ENCODE data around the gene PLPPR5. TPM values are rescaled to one million over a fixed set of nuclear protein-coding genes. Genes with fewer than 3 reads are reported as not detected.

The PLPPR5 gene
- total and polyA plus RNA-seq, 9 of the 15 experiments (the other 6 are each of a cell fraction or from before 2014, with no cell fraction given), result not detected

DNA sequence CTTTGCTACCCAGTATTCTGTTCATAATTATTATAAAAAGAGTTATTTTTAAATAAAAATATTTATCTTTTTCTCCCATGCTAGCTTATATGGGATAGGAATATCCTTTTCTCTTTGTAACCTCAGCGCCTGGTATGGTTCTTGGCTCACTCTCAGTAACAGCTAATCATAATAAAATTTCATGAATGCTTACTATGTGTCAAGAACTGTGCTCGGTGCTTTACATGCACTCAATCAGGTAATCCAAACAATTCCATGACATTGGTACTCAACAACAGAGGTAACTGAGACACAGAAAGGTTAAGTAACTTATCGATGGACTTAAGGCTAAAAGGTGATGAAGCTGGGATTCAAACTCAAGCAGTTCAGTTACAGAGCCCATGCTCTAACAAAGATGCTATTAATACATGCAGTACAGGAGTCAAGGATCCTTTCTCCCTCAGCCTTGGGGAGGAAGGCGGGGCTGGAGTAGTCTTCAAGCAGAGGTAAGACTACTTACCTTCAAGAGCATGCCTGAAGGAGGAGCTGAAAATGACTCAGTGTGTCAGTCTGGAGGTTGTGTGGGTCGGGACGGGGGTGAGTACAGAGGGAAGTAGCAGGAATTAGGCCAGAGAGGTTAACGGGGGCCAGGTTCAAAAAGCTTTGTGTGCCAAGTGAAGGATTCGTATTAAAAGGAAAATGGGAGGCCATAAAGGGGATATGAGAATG, 73.4 kb downstream of the PLPPR5 start:
- Histone ChIP-seq H3K27me3 (ENCODE audit: control insufficient read depth in 2 of 2, insufficient read depth in 2 of 2, low read length in 2 of 2) (no peaks in the 10 kb centered on the region), H3K4me1 (replicated peaks in 1 of 2; ENCODE audit: control insufficient read depth in 2 of 2, insufficient read depth in 2 of 2, low read length in 2 of 2) (no peaks in the 10 kb centered on the region), H3K9me1 (ENCODE audit: control insufficient read depth, insufficient read depth, low read length) (no peaks in the 10 kb centered on the region), H4K20me1 (replicated peaks; ENCODE audit: control insufficient read depth, insufficient read depth, low read length) (no peaks in the 10 kb centered on the region), H2AFZ (ENCODE audit: low read depth, low read length) (no peak overlapping the region), H3K9me3 (replicated peaks; ENCODE audit: control insufficient read depth, insufficient read depth, low read depth, low read length) (no peaks in the 10 kb centered on the region; the same call in 1 of the 2 replicates), H3K9ac (ENCODE audit: insufficient read depth in 1 of 2, low read depth in 2 of 2, low read length in 2 of 2) (no peak overlapping the region), H3K27ac (ENCODE audit: extremely low read depth, low read depth, low read length) (no peak overlapping the region), H3K4me3 (no peak overlapping the region), H3K79me2 (ENCODE audit: control insufficient read depth, insufficient read depth, low read length) (no peaks in the 10 kb centered on the region), H3K4me2 (ENCODE audit: insufficient read depth, low read length) (no peak overlapping the region), H3K36me3 (ENCODE audit: control insufficient read depth, insufficient read depth, low read length) (no peaks in the 10 kb centered on the region)
- FAIRE-seq (no peak), DNase-seq (ENCODE audit: extremely low read depth in 1 of 4, low spot score in 3 of 4) (no peak), ATAC-seq (no peak)
- intact Hi-C loops (cut with micrococcal nuclease) (no loop called here), in situ Hi-C loops (cut with MboI) (no loop called here)
- 0% methylated on average over 7 of the region's 8 CpGs for WGBS (ENCODE audit: insufficient coverage, low coverage, missing lambda C conversion rate)
- ChIA-PET POLR2A (no interaction called here), CTCF (ENCODE audit: low intra/inter-chr PET ratio) (no interaction called here)
- TF ChIP-seq ZNF76 (CRISPR knock-in tag; IDR thresholded peaks at IDR 0.05; ENCODE audit: borderline replicate concordance) (no peak), ZFX (CRISPR knock-in tag; IDR thresholded peaks at IDR 0.05) (no peak), ELF4 (CRISPR knock-in tag; IDR thresholded peaks at IDR 0.05) (no peak), XRCC4 (IDR thresholded peaks at IDR 0.05; ENCODE audit: extremely low read depth, insufficient read depth, insufficient read length) (no peak)
- TF ChIP-seq, protein P1, sequence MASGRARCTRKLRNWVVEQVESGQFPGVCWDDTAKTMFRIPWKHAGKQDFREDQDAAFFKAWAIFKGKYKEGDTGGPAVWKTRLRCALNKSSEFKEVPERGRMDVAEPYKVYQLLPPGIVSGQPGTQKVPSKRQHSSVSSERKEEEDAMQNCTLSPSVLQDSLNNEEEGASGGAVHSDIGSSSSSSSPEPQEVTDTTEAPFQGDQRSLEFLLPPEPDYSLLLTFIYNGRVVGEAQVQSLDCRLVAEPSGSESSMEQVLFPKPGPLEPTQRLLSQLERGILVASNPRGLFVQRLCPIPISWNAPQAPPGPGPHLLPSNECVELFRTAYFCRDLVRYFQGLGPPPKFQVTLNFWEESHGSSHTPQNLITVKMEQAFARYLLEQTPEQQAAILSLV (tag; IDR thresholded peaks at IDR 0.05), result no peak
- TF ChIP-seq, protein P2, sequence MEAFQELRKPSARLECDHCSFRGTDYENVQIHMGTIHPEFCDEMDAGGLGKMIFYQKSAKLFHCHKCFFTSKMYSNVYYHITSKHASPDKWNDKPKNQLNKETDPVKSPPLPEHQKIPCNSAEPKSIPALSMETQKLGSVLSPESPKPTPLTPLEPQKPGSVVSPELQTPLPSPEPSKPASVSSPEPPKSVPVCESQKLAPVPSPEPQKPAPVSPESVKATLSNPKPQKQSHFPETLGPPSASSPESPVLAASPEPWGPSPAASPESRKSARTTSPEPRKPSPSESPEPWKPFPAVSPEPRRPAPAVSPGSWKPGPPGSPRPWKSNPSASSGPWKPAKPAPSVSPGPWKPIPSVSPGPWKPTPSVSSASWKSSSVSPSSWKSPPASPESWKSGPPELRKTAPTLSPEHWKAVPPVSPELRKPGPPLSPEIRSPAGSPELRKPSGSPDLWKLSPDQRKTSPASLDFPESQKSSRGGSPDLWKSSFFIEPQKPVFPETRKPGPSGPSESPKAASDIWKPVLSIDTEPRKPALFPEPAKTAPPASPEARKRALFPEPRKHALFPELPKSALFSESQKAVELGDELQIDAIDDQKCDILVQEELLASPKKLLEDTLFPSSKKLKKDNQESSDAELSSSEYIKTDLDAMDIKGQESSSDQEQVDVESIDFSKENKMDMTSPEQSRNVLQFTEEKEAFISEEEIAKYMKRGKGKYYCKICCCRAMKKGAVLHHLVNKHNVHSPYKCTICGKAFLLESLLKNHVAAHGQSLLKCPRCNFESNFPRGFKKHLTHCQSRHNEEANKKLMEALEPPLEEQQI (IDR thresholded peaks at IDR 0.05), result no peak
- TF ChIP-seq, protein P3, sequence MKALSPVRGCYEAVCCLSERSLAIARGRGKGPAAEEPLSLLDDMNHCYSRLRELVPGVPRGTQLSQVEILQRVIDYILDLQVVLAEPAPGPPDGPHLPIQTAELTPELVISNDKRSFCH (CRISPR knock-in tag; IDR thresholded peaks at IDR 0.05), result no peak
- TF ChIP-seq, protein P3 (tag; IDR thresholded peaks at IDR 0.05), result no peak
- TF ChIP-seq, protein P4, sequence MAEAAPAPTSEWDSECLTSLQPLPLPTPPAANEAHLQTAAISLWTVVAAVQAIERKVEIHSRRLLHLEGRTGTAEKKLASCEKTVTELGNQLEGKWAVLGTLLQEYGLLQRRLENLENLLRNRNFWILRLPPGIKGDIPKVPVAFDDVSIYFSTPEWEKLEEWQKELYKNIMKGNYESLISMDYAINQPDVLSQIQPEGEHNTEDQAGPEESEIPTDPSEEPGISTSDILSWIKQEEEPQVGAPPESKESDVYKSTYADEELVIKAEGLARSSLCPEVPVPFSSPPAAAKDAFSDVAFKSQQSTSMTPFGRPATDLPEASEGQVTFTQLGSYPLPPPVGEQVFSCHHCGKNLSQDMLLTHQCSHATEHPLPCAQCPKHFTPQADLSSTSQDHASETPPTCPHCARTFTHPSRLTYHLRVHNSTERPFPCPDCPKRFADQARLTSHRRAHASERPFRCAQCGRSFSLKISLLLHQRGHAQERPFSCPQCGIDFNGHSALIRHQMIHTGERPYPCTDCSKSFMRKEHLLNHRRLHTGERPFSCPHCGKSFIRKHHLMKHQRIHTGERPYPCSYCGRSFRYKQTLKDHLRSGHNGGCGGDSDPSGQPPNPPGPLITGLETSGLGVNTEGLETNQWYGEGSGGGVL (CRISPR knock-in tag; IDR thresholded peaks at IDR 0.05), result no peak
- BruUV-seq (replicated peaks), result no TSS peak
